HEK293 (cell line): ENCODE data around the gene MCTP1.

Experiments used
- CTCF ChIA-PET: fragments of 350-600 bp; formaldehyde crosslinking; extraction: SDS; loops from one replicate; lab custom pipeline; 2021; ENCODE audit warnings: antibody characterized with exemption; lab: Yijun Ruan, JAX
- POLR2A ChIA-PET: fragments of 300-600 bp; formaldehyde crosslinking; extraction: SDS; loops from one replicate; lab custom pipeline; 2020; ENCODE audit warnings: antibody characterized with exemption, inconsistent platforms; lab: Yijun Ruan, JAX
- H3K27ac ChIP-seq: fragments of 200-500 bp; sonication (Bioruptor generic); 2 replicates; pipeline ENCODE4 v1.5.1; 2014; ENCODE audit warnings: low read depth, low read length, control low read depth, inconsistent platforms; ENCODE audit errors: extremely low read depth
- H3K36me3 ChIP-seq, 2 experiments: fragments of 200-500 bp in 1 of 2; sonication (Bioruptor generic) in 1 of 2; 1 replicate in 1 of 2; 2 replicates in 1 of 2; pipeline ENCODE4 v1.5.1; 2014 to 2017; ENCODE audit warnings: inconsistent platforms in 2 of 2, low read length in 2 of 2; ENCODE audit not compliant: control insufficient read depth in 2 of 2, insufficient read depth in 1 of 2
- H3K4me1 ChIP-seq: fragments of 200-500 bp; sonication (Bioruptor generic); 2 replicates; pipeline ENCODE4 v1.5.1; 2014; ENCODE audit warnings: mild to moderate bottlenecking, low read length, inconsistent platforms; ENCODE audit not compliant: control insufficient read depth, insufficient read depth
- H3K4me3 ChIP-seq: 2 replicates; pipeline ENCODE4 v1.5.1; 2011; ENCODE audit warnings: low read depth, mild to moderate bottlenecking, control low read depth, low read length, moderate library complexity
- H3K9me3 ChIP-seq: fragments of 200-500 bp; sonication (Bioruptor generic); 2 replicates; pipeline ENCODE4 v1.5.1; 2014; ENCODE audit warnings: low read depth, low read length, inconsistent platforms; ENCODE audit not compliant: control insufficient read depth, insufficient read depth
- BCL11A ChIP-seq: fragments of 450-650 bp; formaldehyde crosslinking; IDR thresholded peaks from 2 replicates; pipeline ENCODE4 v1.5.1; 2016; ENCODE audit warnings: low read depth, missing biosample characterization, missing genetic modification characterization
- FEZF1 ChIP-seq: fragments of 450-650 bp; formaldehyde crosslinking; IDR thresholded peaks from 2 replicates; pipeline ENCODE4 v1.5.1; 2016; ENCODE audit warnings: missing biosample characterization, missing genetic modification characterization
- HIC1 ChIP-seq: fragments of 450-650 bp; formaldehyde crosslinking; IDR thresholded peaks from 2 replicates; pipeline ENCODE4 v1.5.1; 2016; ENCODE audit warnings: missing biosample characterization, missing genetic modification characterization
- HOXC10 ChIP-seq: sonication (generic); formaldehyde crosslinking; IDR thresholded peaks from 2 replicates; pipeline ENCODE4 v1.8.1; 2023; ENCODE audit warnings: mild to moderate bottlenecking, missing genetic modification reagents
- KLF7 ChIP-seq: fragments of 450-650 bp; formaldehyde crosslinking; IDR thresholded peaks from 2 replicates; pipeline ENCODE4 v1.5.1; 2016; ENCODE audit warnings: missing biosample characterization, missing genetic modification characterization, borderline replicate concordance
- SP2 ChIP-seq: fragments of 450-650 bp; formaldehyde crosslinking; IDR thresholded peaks from 2 replicates; pipeline ENCODE4 v1.5.1; 2016; ENCODE audit warnings: missing biosample characterization, missing genetic modification characterization
- ZBTB10 ChIP-seq: fragments of 450-650 bp; formaldehyde crosslinking; IDR thresholded peaks from 2 replicates; pipeline ENCODE4 v1.5.1; 2016; ENCODE audit warnings: missing biosample characterization, missing genetic modification characterization
- ZBTB44 ChIP-seq: fragments of 450-650 bp; IDR thresholded peaks from 2 replicates; pipeline ENCODE4 v1.5.1; 2018; ENCODE audit warnings: missing biosample characterization, mild to moderate bottlenecking, missing genetic modification characterization
- ZBTB7A ChIP-seq: fragments of 450-650 bp; formaldehyde crosslinking; IDR thresholded peaks from 2 replicates; pipeline ENCODE4 v1.5.1; 2016; ENCODE audit warnings: low read depth, missing biosample characterization, missing genetic modification characterization
- ZFHX2 ChIP-seq: fragments of 450-650 bp; formaldehyde crosslinking; conservative IDR thresholded peaks from 2 replicates; pipeline ENCODE4 v1.5.1; 2016; ENCODE audit warnings: missing biosample characterization, missing genetic modification characterization
- ZNF10 ChIP-seq: fragments of 450-650 bp; formaldehyde crosslinking; IDR thresholded peaks from 2 replicates; pipeline ENCODE4 v1.5.1; 2017; ENCODE audit warnings: missing biosample characterization, missing genetic modification characterization
- ZNF138 ChIP-seq: fragments of 450-650 bp; formaldehyde crosslinking; IDR thresholded peaks from 2 replicates; pipeline ENCODE4 v1.5.1; 2016; ENCODE audit warnings: missing biosample characterization, missing genetic modification characterization, borderline replicate concordance
- ZNF155 ChIP-seq: fragments of 450-650 bp; formaldehyde crosslinking; IDR thresholded peaks from 2 replicates; pipeline ENCODE4 v1.5.1; 2016; ENCODE audit warnings: missing biosample characterization, missing genetic modification characterization
- ZNF175 ChIP-seq: fragments of 450-650 bp; formaldehyde crosslinking; IDR thresholded peaks from 2 replicates; pipeline ENCODE4 v1.5.1; 2016; ENCODE audit warnings: missing biosample characterization, missing genetic modification characterization
- ZNF2 ChIP-seq: fragments of 450-650 bp; formaldehyde crosslinking; IDR thresholded peaks from 2 replicates; pipeline ENCODE4 v1.5.1; 2016; ENCODE audit warnings: missing biosample characterization, missing genetic modification characterization
- ZNF24 ChIP-seq: fragments of 450-650 bp; formaldehyde crosslinking; IDR thresholded peaks from 2 replicates; pipeline ENCODE4 v1.5.1; 2016; ENCODE audit warnings: missing biosample characterization, missing genetic modification characterization
- ZNF391 ChIP-seq: fragments of 450-650 bp; formaldehyde crosslinking; IDR thresholded peaks from 2 replicates; pipeline ENCODE4 v1.5.1; 2016; ENCODE audit warnings: low read depth, missing biosample characterization, missing genetic modification characterization, borderline replicate concordance
- ZNF449 ChIP-seq: fragments of 450-650 bp; formaldehyde crosslinking; IDR thresholded peaks from 2 replicates; pipeline ENCODE4 v1.5.1; 2017; ENCODE audit warnings: missing biosample characterization, mild to moderate bottlenecking, missing genetic modification characterization, moderate library complexity
- ZNF510 ChIP-seq: fragments of 450-650 bp; formaldehyde crosslinking; IDR thresholded peaks from 2 replicates; pipeline ENCODE4 v1.5.1; 2018; ENCODE audit warnings: mild to moderate bottlenecking, missing genetic modification characterization, missing biosample characterization; ENCODE audit not compliant: insufficient replicate concordance
- ZNF529 ChIP-seq: fragments of 450-650 bp; formaldehyde crosslinking; IDR thresholded peaks from 2 replicates; pipeline ENCODE4 v1.5.1; 2017; ENCODE audit warnings: missing genetic modification characterization, missing biosample characterization; ENCODE audit not compliant: insufficient replicate concordance
- ZNF621 ChIP-seq: fragments of 450-650 bp; formaldehyde crosslinking; IDR thresholded peaks from 2 replicates; pipeline ENCODE4 v1.5.1; 2017; ENCODE audit warnings: missing biosample characterization, missing genetic modification characterization
- ZNF76 ChIP-seq: fragments of 450-650 bp; formaldehyde crosslinking; IDR thresholded peaks from 2 replicates; pipeline ENCODE4; 2016; ENCODE audit warnings: low read depth, missing biosample characterization, missing genetic modification characterization, borderline replicate concordance
- ZNF792 ChIP-seq: fragments of 450-650 bp; formaldehyde crosslinking; IDR thresholded peaks from 2 replicates; pipeline ENCODE4 v1.5.1; 2016; ENCODE audit warnings: missing biosample characterization, missing genetic modification characterization
- ZSCAN30 ChIP-seq: fragments of 450-650 bp; IDR thresholded peaks from 2 replicates; pipeline ENCODE4 v1.5.1; 2018; ENCODE audit warnings: missing biosample characterization, mild to moderate bottlenecking, missing genetic modification characterization, moderate library complexity
- TF ChIP-seq, protein P1 (sequence below): fragments of 450-650 bp; formaldehyde crosslinking; IDR thresholded peaks from 2 replicates; pipeline ENCODE4 v1.5.1; 2016; ENCODE audit warnings: missing biosample characterization, missing genetic modification characterization
- TF ChIP-seq, protein P2 (sequence below): fragments of 450-650 bp; formaldehyde crosslinking; IDR thresholded peaks from 2 replicates; pipeline ENCODE4 v1.5.1; 2016; ENCODE audit warnings: missing biosample characterization, missing genetic modification characterization

Gene MCTP1

GRCh38 chr5:95124731-95125130, 160.2 kb downstream of the MCTP1 start:
- Histone ChIP-seq H3K27ac (no peak overlapping the region), H3K36me3 (no peaks in the 10 kb centered on the region), H3K9me3 (no peaks in the 10 kb centered on the region), H3K4me1 (no peaks in the 10 kb centered on the region), H3K4me3 (no peak overlapping the region)
- ChIA-PET POLR2A (no interaction called here), CTCF (no interaction called here)
- TF ChIP-seq ZNF10 (tag by site-specific recombination) (no peak), ZNF155 (no peak), ZNF24 (tag by site-specific recombination) (no peak), HIC1 (tag by site-specific recombination) (no peak), HOXC10 (no peak), ZNF2 (tag by site-specific recombination) (no peak), ZNF138 (no peak), SP2 (tag by site-specific recombination) (no peak), BCL11A (tag by site-specific recombination) (no peak), ZNF792 (tag by site-specific recombination) (no peak), ZNF529 (tag by site-specific recombination) (no peak), ZBTB7A (tag by site-specific recombination) (no peak), ZNF510 (tag by site-specific recombination) (no peak), ZBTB44 (no peak), ZNF76 (tag by site-specific recombination) (no peak), ZNF621 (no peak), ZFHX2 (tag by site-specific recombination) (no peak), ZNF175 (tag by site-specific recombination) (no peak), KLF7 (tag by site-specific recombination) (no peak)
- TF ChIP-seq, protein P1, sequence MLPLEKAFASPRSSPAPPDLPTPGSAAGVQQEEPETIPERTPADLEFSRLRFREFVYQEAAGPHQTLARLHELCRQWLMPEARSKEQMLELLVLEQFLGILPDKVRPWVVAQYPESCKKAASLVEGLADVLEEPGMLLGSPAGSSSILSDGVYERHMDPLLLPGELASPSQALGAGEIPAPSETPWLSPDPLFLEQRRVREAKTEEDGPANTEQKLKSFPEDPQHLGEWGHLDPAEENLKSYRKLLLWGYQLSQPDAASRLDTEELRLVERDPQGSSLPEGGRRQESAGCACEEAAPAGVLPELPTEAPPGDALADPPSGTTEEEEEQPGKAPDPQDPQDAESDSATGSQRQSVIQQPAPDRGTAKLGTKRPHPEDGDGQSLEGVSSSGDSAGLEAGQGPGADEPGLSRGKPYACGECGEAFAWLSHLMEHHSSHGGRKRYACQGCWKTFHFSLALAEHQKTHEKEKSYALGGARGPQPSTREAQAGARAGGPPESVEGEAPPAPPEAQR, result no peak

DNA sequence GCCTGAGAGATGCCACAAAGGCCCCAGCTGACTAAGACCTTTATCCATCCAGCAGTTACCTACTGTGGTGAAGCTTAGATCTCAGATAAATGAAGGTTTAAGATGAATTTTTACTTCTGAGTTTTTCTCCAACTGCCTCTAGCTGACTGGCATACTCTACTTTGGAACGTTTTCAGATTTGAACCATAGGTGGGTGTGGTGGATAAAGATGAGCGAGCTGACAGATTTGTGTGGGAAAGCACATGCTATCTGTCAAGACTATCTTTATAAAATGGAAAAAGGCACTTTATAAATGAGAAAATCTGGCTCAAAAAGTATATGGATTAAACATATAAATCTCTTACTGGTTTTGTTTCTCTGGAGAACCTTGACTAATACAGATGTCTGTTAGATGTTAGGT, 160.8 kb downstream of the MCTP1 start:
- POLR2A ChIA-PET, result no interaction called here
- CTCF ChIA-PET, result no interaction called here
- H3K4me1 ChIP-seq, result no peaks in the 10 kb centered on the region
- no peaks in the 10 kb centered on the region for H3K9me3 ChIP-seq
- no peak overlapping the region for H3K4me3 ChIP-seq
- H3K36me3 ChIP-seq, result no peaks in the 10 kb centered on the region
- H3K27ac ChIP-seq, result no peak overlapping the region
- TF ChIP-seq ZNF391 (tag by site-specific recombination) (no peak), ZBTB10 (tag by site-specific recombination) (no peak), ZNF449 (tag by site-specific recombination) (no peak), ZSCAN30 (tag by site-specific recombination) (no peak), FEZF1 (tag by site-specific recombination) (no peak)
- TF ChIP-seq, protein P2, sequence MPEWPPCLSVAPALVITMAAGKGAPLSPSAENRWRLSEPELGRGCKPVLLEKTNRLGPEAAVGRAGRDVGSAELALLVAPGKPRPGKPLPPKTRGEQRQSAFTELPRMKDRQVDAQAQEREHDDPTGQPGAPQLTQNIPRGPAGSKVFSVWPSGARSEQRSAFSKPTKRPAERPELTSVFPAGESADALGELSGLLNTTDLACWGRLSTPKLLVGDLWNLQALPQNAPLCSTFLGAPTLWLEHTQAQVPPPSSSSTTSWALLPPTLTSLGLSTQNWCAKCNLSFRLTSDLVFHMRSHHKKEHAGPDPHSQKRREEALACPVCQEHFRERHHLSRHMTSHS (tag by site-specific recombination), result no peak
